ENCODE measurements around the gene ASTN1.
A peak's percentile ranks its signal among the peaks of the same experiment; 100 is the strongest.

Gene ASTN1

DNA sequence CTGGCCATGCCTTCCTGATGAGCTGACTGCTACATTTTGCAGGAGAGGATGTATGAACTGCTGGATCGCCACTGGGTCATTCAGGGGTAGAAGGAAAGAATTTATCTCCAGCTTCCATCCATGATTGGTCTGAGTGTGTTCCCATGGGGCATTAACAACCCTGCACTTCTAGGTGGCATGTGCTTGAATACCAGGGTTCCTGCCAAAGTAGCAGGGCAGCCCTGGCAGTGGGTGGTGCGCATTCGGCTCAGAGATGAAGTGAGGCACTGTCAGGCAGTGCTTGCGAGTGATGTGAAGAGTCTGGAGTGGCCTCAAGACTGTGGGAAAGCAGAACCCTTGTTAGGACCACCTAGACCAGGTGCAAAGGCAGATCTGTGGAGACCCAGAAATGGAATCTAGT, 294.9 kb downstream of the ASTN1 start:
- no peak for DNase-seq

DNA sequence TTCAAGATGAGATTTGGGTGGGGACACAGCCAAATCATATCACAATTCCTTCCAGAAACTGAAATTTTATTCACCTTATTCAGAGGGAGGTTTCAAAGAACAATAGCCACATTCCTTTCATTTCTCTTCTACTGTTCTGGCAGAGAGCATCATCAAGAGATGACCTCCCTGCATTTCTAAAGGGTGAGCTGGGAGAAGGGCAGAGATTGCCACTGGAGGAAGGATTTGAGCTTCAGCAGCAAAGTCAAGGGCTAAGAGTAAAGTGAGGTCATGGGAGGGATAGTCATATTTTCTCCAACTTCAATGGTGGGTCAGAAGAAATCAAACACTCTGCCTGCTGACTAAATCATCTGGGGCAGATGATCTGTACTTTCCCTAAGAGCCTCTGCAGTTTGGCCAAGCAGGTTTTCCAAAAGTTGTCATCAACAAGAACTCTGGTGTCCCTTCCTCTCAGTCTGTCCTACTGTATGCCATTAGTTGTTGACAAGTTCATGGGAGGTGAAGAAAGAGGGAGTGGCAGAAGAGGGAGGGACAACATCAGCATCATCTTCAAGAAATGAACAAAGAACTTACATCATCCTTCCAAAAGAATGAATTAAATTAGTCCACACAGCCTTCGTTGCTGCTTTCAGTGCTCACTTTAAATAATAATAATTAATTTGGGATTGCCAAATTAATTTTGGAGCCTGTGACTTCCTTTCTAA, 298.3 kb downstream of the ASTN1 start:
- DNase-seq, result no peak

DNA sequence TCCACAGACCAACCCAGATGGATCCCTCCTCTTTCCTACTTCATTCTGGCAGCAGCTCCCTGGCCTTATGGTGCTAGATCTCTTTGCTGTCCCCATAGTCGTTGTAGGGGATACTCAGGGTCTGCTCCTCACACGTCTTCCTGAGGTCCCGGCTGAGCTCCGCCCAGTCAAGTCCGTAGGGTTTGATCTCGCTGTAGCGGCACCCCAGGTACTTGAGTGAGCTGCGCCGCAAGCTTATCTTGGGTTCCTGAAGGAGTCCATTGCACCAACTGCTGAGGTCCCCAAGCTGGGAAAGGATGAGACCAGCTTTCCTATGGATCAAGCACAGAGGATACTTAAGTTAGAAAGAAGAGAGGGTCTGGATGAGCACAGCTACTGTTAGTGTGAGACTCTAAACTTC, 300.3 kb downstream of the ASTN1 start:
- no peak for DNase-seq

DNA sequence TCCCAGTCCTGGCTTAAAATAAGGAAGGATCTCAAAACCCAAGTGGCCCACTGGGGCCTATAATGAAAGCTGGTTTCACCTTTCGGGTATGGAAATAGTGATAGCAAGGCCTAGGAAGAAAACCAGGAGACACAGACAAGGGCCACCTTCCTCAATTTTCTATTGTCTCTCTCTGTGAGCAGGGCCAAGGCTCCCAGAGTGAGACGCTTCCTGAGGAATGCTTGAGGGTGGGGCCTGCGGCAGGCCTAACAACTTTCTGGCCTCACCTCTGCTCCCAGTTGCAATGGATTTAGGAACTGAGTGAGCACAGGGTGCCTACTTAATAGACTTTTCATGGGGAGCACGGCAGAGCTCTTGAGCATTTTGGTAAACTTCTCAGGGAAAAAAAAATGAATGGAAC, 300.9 kb downstream of the ASTN1 start:
- DNase-seq, result no peak

DNA sequence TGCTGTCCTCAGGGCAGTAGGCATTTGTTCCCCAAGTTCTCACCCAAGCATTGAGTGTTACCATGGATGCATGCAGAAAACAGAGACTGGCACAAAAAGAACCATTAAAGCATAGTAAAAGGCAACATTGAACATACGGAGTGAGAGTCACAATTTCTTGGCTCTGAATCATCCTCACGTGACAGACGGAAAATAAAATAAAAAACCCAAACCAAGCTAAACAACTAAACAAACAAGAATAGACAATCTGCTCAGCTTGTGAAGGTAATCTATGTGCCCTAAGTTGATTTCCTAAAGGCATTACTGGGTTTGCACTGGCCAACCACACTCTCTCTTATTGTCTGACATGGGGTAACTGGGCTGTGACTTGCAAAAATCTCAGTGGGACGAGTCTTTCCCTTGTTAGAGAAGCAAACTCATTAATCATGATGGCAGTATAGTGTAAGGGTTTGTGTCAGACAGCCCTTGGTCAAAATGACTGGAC, 306.0 kb downstream of the ASTN1 start:
- DNase-seq, result no peak

DNA sequence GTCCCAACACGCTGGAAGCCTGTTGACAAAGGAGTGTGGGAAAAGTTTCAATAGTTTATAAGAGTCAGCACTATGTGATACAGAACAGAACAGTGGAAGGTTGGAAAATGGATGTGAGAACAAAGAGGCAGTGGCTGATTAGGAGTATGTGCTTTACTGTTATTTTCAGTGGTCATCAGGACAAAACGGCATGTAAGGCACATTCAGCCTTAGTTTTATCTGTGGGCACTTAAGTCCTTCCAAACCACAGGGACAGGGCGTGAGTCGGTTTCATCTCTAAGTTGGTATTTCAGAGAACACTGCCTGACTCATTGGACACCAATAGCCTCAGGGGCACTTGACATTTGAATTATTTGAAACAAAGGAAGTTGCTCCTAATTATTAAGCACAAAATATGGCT, 306.9 kb downstream of the ASTN1 start:
- no peak for DNase-seq

DNA sequence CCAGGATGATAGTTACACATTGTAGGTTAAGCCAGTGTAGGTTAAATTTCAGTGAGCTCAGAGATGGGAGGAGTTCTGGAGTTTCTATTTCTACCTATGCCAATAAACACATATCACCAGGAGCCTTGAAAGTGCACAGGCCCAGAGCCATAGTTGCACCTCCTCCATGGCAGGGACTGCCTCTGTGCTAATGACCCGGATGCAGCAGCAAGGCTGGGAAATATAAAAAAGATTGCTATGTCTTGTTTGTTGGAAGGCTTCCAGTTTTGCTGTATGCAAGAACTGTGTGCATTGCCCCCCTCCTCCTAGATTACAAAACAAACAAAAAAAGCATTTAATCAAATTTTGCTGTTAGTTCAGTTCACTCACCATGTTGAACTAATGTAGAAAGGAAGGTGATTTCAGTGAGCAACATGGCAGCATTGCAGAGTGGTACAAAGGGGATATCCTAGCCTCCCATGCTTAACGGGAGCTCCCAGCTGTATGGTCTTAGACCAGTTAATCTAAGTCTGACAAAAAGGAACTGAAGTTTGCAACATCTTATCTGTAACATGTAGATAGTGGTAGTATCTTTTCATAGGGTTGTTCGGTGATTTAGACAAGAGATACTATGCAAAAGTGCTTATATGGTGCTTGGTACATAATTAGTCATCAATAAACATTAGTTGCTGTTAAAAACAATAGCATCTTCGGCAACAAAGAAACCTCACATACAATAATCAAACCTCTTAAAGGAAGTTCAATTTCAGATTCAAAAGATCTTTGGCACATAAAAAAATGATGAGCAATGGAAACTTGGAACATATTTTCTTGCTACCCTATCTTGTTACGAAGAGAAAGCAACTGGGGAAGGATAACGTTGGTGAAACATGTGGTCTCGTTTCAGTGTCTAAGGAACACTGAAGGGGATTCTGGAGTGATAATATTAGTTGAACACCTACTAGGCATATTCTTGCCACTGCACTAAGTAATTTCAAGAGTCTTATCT, 309.5 kb downstream of the ASTN1 start:
- no peak for DNase-seq

DNA sequence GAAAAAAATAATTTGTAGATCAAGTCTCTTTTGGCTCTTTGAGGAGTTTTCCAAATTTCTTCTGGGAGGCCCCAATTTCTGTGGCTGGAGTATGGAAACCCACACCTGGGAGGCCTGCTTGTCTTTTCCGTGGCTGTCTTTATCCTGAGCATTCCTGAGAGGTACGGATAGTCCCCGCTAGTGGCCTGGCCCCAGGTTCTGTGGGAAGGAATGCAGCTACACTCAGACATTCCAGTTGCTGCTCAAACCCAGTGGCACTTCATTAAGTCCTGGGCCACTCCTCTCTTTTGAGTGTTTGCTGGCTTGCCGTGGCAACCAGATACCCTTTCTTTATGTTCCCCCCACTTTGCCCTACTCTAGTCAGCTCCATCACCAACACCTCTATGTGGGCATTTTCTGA, 310.4 kb downstream of the ASTN1 start:
- DNase-seq, result peak; percentile 55

DNA sequence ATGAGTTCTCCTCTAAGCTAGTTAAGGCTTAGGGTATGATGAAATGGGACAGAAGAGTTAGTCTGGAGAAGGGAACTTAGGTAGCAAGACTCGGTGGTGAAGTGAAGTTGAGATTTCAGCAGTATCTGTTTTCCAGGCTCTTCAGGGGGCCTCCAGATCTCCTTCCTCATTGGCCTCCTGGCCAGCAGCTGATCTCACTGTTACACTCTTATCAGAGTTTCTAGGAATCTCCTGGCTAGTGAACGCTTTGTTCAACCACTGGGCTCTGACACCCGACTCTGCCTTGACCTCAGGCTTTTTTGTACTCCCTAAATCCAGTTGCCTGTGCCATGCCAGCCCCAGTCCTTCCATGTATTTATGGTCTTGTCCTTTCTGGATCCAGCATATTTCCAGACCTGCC, 311.0 kb downstream of the ASTN1 start:
- DNase-seq, result no peak

DNA sequence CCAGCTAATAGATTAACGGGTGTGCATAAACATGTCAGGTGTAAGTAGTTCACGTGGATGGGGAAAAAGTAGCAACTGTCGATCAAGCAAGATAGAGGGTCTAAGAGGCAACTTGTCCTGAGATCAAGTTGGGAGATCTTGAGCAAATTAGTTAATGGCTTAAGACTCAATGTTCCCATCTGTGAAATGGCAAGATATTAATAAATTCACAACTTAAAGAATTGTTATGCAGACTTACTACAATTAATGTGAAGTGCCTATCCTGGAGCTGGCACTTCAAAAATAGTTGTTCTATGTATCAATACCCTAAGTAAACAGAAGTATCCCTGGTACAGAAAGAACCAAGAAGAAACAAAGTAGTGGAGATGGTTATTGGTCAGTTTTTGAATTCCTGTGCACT, 312.4 kb downstream of the ASTN1 start:
- no peak for DNase-seq

DNA sequence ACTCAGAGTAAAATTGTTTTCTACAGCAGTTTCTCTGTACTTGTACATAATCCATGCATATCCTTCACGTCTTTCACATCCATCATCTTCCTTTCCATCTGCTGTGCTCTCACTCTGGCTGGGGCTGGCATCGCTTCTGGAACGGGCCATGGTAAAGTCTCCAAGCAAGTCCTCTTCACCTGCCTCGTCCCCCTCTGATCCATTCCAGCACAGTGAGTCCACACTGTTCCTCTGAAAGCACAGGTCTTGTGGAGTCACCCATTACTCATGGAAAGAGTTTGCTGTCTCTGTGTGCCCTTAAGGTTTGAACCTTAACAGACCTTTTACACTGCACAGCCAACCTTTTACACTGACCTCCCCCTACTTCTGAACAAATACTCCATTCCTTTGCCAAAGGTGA, 313.6 kb downstream of the ASTN1 start:
- DNase-seq, result no peak

DNA sequence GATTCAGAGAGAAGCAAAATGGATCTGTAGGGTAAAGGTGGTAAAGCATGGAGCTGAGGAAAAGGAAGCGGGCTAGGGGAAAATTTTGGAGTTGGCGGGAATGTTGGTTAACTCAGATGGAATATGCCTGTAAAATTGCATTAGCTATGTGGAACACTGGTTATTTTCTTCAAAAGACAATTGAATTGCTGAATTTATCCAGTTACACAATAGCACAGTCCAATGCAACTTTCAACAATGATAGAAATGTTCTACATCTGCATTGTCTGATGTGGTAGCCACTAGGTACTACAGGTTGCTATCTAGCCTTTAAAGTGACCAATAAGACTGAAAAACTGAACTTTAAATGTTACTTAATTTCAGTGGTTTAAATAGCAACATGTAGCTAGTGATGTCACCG, 315.2 kb downstream of the ASTN1 start:
- no peak for DNase-seq

DNA sequence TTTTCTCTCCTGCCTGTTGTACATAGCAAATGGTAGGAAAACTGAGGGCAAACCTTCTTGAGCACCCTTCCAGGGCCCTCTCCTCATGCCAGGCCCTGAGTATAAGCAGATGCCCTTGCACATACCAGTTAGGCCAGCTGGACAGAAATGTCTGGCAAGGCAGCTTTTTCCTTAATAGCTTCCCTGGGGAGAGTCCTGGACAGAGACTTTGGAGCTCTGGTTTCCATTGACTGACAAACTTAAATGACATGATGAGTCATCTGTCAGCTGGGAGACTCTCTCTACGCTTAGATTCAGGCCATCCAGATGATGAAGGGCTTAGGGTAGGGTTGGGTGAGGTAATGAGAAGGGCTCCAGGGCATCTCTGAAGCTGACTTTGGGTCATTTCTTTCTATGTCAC, 317.5 kb downstream of the ASTN1 start:
- DNase-seq, result no peak

DNA sequence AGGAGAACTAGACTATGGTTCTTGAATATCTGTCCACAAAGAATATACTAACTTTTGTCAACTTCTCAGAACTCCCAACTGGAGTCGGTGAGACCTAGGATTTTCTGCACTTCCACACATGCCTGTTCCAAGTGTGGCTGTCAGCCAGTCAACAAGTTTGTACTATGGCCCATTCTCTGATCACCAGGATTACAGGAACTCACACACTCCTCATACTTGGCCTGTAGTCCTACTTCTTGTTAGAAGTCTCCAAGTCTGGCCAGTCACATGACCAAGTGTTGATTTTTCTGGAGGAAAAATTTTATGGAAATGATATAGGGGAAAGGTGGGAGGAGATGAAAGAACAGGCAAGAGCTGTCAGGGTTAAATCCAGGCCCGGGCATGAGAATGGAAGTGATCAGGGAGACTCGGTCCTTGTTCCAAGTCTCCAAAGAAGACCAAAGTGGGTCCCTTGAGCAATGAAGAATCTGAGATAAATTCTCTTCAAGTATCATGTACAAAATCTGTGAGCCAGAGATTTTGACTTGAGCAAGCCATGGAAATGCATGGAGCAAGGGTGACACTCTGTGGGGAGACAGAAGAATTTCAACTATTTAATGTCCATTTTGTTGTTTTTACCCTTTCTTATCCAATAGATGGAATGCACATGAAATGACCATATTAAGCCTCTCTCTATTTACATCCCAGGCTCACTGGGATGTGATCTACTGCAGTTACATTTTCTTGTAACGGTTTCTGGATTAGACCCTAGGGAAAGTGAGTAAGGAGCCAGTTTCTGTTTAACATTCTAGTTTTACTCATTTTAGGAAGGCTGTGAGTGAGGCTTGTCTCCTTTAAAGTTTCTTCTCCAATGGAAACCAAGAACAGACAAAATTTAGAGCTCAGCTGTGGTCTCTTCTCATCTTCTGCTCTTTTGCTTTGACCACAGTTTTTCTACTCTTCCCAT, 320.9 kb downstream of the ASTN1 start:
- peak; percentile 77 for DNase-seq

DNA sequence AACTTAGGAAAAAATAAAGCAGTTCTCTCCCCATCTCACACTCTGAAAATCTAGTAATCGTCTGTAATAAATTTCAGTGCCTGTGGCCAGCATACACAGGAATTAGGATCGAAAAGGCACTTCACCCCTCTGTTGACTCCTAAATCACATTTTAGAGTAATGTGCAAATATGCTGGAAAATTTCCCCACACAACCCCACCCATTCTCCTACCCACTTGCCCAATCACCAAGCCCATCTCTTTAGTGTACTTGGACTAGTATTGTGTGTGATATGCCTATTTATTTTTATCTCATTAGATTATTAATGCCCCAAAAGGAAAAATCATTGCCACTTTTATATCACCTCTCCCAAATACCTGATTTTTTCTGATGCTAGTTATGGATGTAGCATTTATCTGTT, 323.3 kb downstream of the ASTN1 start:
- DNase-seq, result no peak

DNA sequence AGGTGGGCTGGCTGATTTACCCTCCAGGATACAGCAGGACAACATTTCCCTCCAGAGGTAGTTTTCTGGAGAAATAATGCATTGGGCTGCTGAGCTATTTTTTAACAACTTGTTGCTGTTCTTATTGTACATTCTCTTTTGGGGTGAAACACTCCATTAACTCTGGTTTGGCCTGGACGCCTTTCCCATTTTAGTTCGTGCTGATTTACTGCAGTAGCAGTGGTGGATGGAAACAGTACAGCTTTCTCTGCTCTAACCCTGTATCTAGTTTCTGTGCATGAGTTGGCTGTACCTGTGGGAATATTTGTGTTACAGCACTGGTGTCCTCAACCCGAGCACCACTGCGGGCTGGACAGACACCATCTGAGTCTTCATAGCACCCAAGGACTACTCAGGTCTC, 325.3 kb downstream of the ASTN1 start:
- DNase-seq, result no peak

DNA sequence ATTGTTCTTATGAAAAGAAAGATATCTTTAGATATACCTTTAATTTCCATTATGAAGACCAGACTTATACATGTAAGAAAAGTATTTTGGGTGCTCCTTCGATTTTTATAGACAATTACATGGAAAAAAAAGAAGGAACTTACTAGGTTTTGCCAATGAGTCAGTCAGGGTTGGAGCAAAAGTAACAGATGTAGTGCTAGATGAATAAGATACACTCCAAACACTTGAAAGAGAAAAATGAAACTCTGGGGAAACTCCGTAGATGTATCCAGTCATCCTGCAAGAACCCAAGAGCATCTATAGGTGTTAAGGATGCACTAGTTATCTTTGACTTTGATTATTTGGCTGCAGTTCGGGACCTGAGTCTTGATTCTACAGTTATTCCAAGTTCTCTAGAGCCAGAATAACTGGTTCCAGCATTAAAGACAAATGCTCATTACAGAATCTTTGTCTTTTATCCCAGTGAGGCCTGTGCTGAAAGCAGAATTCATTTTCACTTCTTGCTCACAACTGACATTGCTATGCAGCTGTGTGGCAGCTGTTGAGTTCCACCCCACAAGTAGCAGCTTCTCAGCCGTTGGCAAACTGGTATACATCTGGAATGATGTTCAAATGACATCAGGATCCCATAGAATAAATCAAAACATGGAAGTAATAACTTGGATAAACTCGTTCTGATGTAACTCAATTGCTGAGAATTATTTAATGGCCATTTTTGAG, 326.1 kb downstream of the ASTN1 start:
- DNase-seq, result no peak

DNA sequence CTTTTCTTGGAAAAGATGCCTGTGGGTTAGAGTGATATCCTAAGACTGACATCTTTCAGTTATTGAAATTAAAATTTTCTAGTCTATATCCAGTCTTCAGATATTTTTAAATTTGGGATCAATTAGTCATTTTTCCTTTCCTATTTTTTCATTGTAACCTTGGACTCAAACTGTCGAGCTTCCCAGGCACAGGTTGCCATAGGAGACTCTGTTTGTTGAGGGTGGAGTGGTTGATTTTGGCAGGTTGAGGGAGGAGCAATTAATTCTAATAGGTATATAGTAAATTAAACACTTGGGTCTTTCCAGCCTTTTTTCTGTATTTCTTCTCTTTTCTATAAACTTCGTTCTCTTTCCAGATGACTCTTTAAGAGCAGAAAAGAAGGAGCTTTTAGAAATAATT, 326.8 kb downstream of the ASTN1 start:
- no peak for DNase-seq

DNA sequence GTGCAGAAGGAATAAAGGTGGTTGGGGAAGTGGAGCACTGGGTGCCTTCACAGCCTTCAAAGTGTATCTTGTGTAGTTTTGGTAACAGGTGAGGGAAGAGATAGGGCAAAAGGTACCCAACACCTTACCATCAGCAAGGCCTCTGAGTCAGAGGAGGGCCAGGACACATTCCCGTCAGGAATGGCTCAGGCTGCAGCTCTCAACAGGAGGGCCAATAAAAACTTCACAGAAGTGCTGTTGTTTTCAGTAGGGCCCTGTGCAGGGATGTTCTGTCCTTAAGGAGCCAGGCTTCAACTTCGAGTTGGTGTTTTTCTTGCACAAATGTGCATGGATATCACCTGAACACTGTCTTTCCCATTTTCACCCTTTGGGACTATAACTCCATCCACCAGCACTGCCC, 333.4 kb downstream of the ASTN1 start:
- no peak for DNase-seq

DNA sequence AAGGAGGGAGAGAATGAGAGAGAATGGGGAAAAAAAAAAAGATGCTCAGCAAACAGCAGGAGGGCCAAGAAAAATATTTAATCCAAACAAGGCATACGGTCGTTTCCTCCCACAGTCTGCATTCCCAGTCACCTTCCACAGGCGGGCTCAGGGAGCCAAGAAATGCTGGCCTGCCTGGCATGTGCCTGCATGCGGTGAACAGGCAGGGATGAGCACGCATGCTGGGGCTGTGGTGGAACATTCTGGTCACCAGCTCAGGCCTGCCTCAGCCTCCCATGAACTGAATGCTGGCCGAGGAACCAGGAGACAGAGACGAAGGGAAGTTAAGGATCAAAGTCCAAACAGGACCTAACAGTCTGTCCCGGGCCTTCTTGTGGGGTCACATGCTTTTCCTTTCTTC, 335.3 kb downstream of the ASTN1 start:
- DNase-seq, result no peak

DNA sequence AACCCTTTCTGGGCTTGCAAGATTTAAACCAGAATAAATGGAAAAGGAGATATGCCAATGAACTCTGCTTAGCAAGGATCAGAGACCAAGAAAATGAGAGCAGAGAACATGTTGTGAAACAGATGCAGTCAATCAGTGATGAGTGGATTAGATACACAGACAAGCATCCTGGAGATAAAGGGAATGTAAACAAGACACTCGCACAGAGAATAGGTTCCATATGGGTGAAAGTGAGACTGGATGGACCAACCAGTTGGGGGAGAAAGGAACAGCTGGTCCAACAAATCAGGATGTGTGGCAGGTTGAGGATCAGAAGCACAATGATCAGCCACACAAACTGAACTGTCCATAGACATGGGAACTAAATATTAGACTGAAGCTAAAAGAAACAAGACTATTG, 338.2 kb downstream of the ASTN1 start:
- DNase-seq, result no peak

DNA sequence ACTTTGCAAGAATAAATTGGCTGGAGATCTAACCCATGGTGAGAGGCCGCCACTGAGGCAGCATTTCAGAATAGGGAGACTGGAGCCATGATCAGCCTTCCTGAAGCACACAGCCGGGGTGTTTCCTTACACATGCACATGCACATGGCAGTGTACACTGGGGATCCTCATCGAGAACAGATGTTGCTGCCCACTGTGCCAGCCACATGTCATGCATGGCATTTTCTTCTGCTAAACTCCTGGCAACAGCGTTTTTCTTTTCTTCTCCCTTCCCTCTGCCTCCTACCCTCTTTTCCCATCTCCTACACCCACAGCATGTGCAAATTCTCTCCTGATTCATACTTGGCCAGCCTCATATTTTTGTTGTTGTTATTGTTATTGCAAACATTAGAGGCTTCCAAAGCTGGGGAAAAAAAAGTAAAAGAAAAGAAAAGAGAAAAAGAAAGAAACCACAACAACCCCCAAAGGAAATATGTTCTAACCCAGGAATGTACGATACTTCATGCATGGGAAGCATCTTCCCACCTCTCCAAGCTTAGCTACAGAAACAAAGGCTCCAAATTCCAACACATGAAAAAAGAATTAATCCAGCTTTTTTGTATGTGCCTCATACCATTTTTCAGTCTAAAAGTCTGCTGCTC, 344.0 kb downstream of the ASTN1 start:
- peak; percentile 68 for DNase-seq
